ENCODE data around the gene SORCS2.

SORCS2 gene

DNA sequence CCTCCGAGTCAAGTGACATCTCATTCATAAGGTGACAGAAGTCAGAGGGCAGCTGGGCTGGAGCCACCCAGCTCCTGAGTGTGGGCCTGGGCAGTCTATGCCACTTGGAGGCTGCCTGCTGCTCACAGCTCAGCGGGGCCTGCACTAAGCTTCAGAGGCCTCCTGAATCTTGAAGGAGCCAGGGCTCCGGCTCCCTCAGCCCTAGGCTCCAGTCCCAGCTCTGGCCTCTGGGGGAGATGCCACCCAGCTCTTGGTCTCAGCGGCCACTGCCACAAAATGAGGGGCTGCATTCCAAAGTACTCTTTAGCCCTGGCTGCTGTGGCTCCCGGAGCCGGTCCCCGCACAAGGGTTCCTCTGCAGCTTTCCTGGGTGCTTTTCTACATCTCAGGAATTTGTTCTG is 275.1 kb downstream of the SORCS2 start:
- in situ Hi-C loops (cut with HindIII; ENCODE audit: low pct_ligation_motif_present, low sequenced_read_pairs), result no loop called here
- TF ChIP-seq, protein P1, sequence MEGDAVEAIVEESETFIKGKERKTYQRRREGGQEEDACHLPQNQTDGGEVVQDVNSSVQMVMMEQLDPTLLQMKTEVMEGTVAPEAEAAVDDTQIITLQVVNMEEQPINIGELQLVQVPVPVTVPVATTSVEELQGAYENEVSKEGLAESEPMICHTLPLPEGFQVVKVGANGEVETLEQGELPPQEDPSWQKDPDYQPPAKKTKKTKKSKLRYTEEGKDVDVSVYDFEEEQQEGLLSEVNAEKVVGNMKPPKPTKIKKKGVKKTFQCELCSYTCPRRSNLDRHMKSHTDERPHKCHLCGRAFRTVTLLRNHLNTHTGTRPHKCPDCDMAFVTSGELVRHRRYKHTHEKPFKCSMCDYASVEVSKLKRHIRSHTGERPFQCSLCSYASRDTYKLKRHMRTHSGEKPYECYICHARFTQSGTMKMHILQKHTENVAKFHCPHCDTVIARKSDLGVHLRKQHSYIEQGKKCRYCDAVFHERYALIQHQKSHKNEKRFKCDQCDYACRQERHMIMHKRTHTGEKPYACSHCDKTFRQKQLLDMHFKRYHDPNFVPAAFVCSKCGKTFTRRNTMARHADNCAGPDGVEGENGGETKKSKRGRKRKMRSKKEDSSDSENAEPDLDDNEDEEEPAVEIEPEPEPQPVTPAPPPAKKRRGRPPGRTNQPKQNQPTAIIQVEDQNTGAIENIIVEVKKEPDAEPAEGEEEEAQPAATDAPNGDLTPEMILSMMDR (IDR thresholded peaks at IDR 0.05; ENCODE audit: low read depth, low read length, missing control alignments), result no peak

DNA sequence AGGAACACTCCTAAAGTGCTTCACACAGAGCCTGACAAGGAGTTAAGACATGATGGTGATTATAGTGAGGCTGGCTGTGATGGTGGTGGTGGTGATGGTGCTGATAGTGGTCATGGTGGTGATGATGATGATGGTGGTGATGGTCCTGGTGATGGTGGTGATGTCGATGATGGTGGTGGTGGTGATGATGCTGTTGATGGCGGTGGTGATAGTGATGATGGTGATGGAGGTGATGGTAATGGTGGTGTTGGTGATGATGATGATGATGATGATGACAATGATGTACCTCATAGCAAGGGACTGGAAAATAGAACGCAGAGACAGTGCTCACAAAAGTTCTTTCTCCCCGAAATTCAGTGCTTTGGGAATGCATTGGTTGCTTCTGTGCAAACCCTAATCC is 276.7 kb downstream of the SORCS2 start:
- H3K27me3 ChIP-seq (replicated peaks), result peaks cover 2% of the 10 kb centered on the region

More for the DNA sequence above, 275.1 kb downstream of the SORCS2 start:
- H3K4me3 ChIP-seq (ENCODE audit: low read depth, low read length), result no peak overlapping the region
- H3K27ac ChIP-seq, result no peak overlapping the region
- H3K27me3 ChIP-seq (replicated peaks), result peaks cover 2% of the 10 kb centered on the region
- DNase-seq, result no peak
- H3K36me3 ChIP-seq (replicated peaks), result no peaks in the 10 kb centered on the region

DNA sequence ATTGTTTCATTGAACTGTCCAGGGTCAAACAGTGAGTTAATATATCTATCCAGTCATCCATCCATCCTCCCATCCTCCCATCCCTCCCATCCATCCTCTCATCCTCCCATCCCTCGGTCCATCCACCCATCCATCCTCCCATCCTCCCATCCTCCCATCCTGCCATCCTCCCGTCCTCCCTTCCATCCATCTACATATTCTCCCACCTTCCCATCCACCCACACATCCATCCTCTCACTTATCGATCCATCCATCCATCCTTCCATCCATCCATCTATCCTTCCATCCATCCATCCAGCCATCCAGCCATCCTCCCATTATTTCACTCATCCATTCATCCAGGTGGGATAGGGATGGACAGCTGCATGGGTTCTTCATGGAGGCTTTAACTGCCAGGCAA is 277.8 kb downstream of the SORCS2 start:
- TF ChIP-seq, protein P1 (IDR thresholded peaks at IDR 0.05; ENCODE audit: low read depth, low read length, missing control alignments), result no peak
- H3K27ac ChIP-seq, result no peak overlapping the region
- DNase-seq, result no peak
- peaks cover 2% of the 10 kb centered on the region for H3K27me3 ChIP-seq (replicated peaks)
- no peak overlapping the region for H3K4me3 ChIP-seq (ENCODE audit: low read depth, low read length)
- no peaks in the 10 kb centered on the region for H3K36me3 ChIP-seq (replicated peaks)
- in situ Hi-C loops (cut with HindIII; ENCODE audit: low pct_ligation_motif_present, low sequenced_read_pairs), result no loop called here

More for the DNA sequence above, 276.7 kb downstream of the SORCS2 start:
- in situ Hi-C loops (cut with HindIII; ENCODE audit: low pct_ligation_motif_present, low sequenced_read_pairs), result no loop called here
- no peak overlapping the region for H3K27ac ChIP-seq
- TF ChIP-seq, protein P1 (IDR thresholded peaks at IDR 0.05; ENCODE audit: low read depth, low read length, missing control alignments), result no peak
- no peak overlapping the region for H3K4me3 ChIP-seq (ENCODE audit: low read depth, low read length)
- H3K36me3 ChIP-seq (replicated peaks), result no peaks in the 10 kb centered on the region
- DNase-seq, result no peak

DNA sequence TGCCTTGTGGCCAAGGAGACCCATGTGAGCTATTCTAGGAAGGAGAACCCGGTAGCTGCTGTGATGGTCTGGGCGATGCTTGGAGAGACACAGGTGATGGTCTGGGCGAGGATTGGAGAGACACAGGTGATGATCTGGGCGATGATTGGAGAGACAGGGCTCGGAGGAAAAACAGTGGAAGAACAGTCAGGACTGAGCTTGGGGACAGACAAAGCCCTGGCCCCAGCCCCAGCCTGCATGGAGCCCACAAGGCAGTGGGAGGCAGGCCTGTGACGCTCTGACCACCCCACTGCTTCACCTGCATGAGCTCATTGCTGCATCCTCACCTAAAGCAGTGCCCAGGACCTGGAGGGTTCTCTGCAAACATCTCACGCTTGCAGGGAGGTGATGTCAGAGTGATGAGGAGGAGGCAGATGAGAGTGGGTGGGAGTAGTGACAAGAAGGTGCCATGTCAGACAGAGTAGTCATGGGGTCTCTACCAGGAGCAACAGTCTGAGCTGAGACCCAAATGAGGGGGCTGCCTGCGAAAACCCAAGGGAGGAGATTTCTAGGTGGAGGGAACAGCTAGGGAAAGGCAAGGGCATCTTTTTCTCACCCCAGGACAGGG is 278.3 kb downstream of the SORCS2 start:
- in situ Hi-C loops (cut with HindIII; ENCODE audit: low pct_ligation_motif_present, low sequenced_read_pairs), result no loop called here
- peaks cover 2% of the 10 kb centered on the region for H3K27me3 ChIP-seq (replicated peaks)
- no peaks in the 10 kb centered on the region for H3K36me3 ChIP-seq (replicated peaks)
- no peak for DNase-seq
- H3K4me3 ChIP-seq (ENCODE audit: low read depth, low read length), result no peak overlapping the region
- no peak overlapping the region for H3K27ac ChIP-seq
- TF ChIP-seq, protein P1 (IDR thresholded peaks at IDR 0.05; ENCODE audit: low read depth, low read length, missing control alignments), result no peak

DNA sequence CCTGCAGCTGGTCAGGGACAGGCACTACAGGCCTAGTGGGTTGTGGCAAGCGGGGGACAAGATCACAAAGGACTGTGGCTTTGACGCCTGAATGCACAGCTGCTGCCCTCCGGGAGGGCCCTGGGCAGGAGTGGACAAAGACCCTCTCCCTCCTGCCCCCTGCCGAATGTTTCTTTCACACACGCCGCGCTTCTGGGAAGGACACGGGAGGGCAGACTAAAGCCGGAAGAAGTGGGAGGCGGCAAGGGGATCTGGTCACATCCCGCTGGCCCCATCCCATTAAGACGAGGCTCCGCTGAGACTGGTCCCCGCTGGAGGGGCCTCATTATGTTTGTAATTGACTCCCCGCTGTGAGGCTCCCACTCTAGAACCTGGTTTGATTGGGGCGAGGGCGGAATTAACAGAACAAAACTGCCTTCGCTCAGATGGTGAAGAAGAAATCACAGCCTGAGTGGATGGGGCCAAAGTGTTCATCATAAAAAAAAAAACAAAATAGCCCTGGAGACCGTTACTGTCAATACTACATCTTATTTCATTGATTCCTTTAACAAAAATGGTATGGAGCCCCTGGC is 280.2 kb downstream of the SORCS2 start:
- no peak overlapping the region for H3K4me3 ChIP-seq (ENCODE audit: low read depth, low read length)
- in situ Hi-C loops (cut with HindIII; ENCODE audit: low pct_ligation_motif_present, low sequenced_read_pairs), result no loop called here
- no peak for DNase-seq
- H3K27ac ChIP-seq, result no peak overlapping the region
- H3K36me3 ChIP-seq (replicated peaks), result no peaks in the 10 kb centered on the region
- TF ChIP-seq, protein P1 (IDR thresholded peaks at IDR 0.05; ENCODE audit: low read depth, low read length, missing control alignments), result no peak
- H3K27me3 ChIP-seq (replicated peaks), result peaks cover 2% of the 10 kb centered on the region

DNA sequence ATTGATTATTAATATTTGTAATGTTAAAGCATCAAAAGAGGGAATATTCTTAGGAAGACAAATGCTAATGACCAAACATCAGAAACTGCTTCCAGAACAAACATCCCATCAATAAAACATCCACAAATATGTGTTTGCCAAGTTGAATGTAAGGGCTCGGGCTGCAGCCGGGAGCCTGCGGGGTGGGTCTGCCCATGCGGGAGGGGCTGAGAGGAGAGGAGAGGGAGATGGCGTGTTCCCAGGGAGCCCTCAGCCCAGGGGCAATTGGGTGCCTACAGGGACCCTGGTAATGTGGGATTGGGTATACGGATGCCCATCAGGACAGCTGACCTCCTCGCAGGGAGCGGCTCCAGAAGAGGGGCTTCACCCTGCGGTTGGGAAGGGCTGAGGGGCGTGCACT is 280.7 kb downstream of the SORCS2 start:
- DNase-seq, result no peak
- in situ Hi-C loops (cut with HindIII; ENCODE audit: low pct_ligation_motif_present, low sequenced_read_pairs), result no loop called here
- Histone ChIP-seq H3K27me3 (replicated peaks) (peaks cover 2% of the 10 kb centered on the region), H3K36me3 (replicated peaks) (no peaks in the 10 kb centered on the region), H3K4me3 (ENCODE audit: low read depth, low read length) (no peak overlapping the region), H3K27ac (no peak overlapping the region)
- TF ChIP-seq, protein P1 (IDR thresholded peaks at IDR 0.05; ENCODE audit: low read depth, low read length, missing control alignments), result no peak

Data from brain microvascular endothelial cell (primary cell).